CD4-positive, alpha-beta T cell treated with Interleukin-2 at 100 ng/mL for 4 hours (primary cell): ENCODE measurements around the gene RAE1.

Experiments
- DNase-seq: peaks from one replicate; pipeline ENCODE4 v3.0.0-alpha.2; 2020; ENCODE audit warnings: low spot score

Gene RAE1, protein sequence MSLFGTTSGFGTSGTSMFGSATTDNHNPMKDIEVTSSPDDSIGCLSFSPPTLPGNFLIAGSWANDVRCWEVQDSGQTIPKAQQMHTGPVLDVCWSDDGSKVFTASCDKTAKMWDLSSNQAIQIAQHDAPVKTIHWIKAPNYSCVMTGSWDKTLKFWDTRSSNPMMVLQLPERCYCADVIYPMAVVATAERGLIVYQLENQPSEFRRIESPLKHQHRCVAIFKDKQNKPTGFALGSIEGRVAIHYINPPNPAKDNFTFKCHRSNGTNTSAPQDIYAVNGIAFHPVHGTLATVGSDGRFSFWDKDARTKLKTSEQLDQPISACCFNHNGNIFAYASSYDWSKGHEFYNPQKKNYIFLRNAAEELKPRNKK

DNA sequence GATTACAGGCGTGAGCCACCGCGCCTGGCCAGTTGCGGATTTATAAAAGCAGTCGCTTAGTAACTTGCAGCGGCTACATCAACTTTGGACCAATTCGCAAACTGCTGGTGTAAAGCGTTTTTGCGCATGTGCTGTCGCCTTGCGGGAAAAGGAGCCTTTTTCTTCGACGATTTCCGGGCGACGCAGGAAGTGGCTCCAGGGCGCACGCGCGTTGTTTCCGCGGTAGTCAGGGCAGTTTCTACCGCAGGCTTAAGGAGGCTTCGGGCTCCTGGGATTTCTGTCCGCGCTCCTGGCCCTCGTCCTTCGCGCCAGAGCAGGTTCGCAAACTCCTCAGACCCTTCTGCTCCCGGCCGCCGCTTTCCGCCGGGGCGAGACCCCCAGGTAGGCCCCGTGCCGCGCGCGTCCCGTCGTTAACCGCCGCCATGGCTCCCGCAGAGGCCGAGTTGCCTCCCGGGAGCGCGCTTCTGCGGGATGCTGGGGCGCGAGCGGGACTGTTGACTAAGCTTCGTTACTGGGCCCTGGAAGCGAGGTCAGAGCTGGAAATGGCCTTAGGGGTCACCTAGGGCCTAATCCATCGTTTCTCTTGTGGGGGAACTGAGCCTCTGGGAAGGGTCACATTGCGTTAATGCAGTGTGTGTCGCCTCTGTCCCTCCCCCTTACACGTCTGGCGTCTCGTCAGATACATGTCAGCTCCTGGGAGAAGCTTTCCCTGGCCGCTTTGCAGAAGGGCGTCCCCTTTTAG is at the start of gene RAE1:
RAE1 (plus strand) TSS at position 214 of the 742 bp plus-strand sequence. CDS start 2,784 bp downstream, outside the sequence.
- peak; percentile 90 for DNase-seq

DNA sequence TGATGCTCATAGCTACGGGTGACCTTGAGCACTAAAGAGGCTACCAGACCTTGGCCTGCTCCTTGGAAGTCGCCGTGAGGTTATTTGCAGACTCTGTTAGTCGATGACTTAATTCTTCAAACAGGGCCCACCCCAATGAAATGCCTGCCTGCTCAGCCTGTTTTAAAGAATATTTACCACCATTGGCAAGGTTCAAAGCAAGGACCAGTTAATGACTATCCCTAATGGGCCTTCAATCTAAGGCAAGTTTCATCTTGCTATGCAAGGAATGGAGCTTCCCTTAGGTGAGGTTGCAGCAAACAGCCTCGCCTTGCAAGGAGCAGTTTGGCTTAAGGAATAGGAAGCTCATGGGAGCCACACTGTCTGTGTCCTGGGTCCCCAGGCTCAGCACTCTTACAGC is 44.3 kb upstream of the RAE1 start:
- DNase-seq: no peak

DNA sequence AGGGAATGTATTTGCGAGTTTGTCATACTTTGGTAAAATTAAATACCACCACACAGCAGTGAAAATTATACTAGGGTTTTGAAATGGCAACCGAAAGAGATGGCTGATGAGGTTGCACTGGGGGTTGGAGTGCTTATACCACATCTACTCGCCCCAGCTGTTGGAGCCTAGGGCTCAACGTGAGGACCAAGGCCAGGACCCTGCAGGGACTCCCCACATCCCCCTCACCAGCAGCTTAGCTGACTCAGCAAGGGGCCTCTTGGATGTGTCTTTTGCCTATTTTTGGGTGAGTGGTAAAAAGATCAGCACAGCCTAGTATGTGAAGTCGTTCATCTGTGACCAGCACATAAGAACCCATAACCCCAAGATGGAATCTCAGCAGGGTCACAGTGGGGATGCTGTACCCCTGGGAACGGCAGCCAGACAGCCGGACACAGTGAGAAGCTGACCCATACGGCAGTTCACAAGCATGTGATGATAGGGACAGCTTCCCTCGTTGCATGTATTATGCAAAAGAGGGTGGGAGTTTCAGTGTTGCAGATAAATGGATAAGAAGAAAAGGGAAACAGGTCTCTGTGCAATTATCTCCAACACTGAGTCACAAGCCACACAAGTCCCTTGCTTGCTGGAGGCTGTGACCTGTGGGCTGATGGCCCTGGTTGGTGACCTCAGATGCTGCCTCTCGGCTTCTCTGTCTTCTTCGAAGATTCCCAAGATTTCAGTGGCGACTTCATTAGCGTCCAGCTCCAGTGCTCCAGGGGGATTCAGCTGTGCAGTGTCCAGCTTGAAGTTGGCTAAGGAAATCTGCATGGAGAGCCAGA is 42.4 kb upstream of the RAE1 start:
- no peak for DNase-seq

DNA sequence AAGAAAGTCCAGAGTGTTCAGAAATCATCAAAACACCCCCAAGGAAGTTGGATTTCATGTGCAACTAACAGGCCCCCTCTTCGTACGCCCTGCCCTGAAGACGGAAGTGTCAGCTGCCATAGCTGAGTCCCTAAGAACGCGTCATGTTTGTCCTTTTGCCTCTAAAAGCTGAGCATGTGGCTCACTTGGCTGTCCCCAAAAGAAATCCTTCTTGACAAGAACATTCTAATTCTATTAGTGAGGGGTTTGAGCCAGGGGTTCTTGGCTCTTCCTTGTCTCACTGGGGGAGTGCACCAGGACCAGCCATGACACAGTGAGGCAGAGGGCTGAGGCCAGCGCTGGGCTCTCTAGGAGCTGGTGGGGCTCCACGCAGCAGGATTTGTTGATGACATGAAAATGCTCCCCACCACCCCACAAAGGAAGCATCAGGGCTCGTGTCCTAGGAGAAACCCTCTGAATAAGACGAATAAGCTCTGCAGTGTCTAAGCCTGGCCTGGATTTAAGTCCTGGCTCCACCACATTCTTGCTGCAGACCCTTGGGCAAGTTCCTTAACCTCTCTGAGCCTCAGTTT is 41.4 kb upstream of the RAE1 start:
- DNase-seq: no peak

DNA sequence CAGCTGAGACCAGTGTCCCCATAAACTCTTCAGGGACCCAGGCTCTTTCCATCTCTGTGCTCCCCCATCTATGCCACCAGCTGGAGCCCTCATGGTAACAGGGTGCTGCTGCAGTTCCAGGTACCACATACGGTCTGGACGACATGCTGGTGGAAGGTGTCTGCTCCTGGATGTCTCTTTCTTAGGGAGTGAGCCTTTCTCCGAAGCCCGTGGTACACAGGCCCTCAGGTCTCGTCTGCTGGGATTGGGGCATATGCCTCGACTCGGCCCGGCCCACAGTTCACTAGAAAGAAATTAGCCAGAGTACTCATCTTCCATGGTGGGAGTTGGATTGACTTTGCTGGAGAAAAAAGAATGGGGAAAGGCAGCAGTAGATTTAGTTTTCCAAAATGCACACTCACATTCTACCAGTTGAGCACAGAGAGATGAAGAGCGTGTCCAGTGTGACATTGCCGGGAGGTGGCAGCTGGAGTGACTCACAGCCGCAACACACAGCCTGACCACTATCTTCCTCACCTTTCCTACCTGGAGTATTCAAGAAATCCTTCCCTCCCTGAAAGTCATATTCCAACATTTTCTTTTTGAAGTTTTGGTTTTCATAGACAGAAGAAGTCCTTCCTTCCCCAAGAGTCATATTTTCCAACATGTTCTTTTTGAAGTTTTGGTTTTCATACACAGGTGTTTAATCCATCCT is 40.1 kb upstream of the RAE1 start:
- DNase-seq: no peak

DNA sequence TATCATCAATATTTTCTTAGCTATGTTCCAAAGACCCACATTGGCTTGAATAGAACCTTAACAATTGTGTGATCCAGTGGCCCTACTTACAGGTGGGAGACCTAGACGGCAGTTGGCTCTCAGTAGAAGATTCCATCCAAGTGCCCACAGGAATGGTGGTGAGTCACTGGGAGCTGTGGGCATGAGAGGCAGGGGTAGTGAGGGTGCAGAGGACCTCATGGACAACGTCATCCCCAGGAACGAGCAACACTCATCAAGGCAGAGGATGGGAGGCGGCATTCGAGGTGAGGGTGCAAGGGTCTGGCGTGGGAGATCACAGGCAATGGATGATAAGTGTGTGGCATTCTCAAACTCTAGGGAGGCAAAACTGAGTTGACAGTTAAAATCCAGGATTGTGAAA is 38.9 kb upstream of the RAE1 start:
- DNase-seq: no peak

DNA sequence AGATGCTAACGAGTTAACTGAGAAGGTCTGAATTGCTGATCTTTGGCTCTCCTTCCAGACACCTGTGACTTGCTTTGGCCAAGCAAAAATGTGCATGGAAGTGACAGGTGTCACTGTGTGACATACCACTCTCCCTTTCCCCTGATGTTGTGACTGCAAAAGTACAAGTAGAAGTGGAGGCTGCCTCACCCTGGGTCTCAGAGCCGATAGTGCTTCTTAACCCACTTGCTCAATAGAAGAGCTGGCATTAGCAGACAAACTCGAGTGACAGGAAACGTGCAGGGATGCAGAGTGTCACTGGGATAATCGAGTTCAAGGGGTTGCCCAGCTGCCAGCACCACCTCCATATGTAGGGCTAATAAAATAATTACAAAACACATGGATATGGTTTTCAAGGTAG is 37.8 kb upstream of the RAE1 start:
- DNase-seq: no peak

DNA sequence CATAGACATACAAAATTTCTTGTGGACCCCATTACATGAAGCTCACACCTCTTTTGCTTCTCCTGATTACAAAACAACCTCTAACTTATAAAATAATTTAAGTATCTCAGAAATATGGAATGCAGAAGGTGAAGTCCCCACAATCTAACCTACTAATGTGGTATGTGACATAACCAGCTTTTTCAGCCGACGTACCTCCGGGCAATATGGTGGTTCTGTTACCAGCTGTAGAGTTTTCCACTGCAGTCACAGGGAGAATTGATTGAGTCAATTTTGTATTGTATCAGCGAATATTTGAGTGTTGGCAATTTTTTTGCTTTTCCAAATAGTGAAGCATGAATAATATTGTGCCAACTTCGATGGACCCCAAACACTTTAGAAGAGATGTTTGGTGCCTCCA is 37.1 kb upstream of the RAE1 start:
- no peak for DNase-seq

DNA sequence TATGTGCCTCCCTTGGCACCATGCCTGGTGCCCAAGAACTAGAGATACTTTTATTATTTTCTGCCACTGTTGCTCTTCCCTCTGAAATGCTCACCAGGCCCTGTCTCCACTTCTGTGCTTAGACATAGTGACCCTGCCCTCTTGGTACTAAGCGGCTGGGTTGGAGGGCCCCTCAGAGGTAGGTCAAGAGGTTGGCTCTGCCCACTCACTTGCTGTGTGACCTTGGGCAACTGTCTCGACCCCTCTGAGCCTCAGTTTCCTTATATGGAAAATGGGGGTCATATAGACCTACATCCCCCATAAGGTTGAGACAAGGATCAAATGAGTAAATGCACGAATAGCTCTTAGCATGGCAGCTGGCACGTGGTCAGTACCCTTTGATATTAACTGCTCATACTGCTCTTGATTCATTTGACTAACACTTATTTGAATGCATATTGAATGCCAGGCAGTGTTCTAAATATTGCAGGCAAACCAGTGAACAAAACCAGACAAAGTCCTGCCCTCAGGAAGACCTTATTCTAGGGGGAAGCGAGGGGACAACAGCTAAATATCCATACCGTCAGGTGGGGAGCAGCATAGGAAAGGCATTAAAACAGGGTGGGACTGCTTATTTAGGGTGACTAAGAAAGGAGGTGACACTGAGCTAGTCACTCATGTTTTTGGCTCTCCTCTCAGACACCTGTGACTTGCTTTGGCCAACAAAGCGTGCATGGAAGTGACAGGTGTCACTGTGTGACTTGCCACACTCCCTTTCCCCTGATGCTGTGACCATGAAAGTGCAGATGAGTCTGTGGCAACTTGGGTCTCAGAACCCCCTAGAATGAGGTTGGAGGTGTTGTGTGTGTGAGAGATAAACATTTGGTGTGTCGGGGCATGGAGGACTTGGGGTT is 35.7 kb upstream of the RAE1 start:
- no peak for DNase-seq

DNA sequence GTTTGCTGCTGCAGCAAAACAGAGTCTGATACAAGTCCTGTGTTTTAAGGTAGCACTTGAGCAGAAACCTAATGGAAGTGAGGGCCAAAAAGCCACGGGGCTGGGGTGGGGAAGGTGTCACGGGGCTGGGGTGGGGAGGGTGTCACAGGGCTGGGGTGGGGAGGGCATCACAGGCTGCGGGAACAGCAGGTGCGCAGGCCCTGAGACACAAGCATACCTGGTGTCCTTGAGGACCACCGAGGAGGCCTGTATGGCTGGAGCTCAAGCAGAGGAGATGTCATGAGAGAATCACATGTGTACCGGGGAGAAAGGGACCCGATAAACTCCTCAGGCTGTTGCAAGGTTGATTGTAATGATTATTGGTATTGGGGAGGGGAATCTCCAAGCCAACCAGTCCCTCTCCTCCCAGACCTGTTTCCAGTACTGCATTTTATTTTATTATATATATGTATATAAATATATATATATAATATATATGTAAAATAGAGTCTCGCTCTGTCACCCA is 35.0 kb upstream of the RAE1 start:
- DNase-seq: no peak

DNA sequence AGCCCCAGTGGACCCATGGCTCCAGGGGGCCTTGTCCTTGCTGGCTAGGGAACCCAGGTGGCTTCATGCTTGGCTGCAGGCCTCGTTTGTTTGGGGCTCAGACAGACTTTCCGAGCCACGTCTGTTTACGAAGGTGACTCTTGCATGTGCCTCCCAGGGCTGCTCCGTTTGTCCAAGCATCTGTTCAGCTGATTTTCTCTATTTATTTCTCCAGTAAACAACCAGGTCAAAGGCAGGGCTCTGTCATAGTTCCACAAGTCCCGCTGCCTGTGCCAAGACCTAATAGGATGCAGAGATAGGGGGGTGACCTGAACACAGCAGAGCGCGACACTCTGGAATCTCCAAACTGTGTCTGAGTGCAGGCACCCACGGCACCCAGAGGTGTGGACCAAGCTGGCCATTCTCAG is 34.3 kb upstream of the RAE1 start:
- no peak for DNase-seq

DNA sequence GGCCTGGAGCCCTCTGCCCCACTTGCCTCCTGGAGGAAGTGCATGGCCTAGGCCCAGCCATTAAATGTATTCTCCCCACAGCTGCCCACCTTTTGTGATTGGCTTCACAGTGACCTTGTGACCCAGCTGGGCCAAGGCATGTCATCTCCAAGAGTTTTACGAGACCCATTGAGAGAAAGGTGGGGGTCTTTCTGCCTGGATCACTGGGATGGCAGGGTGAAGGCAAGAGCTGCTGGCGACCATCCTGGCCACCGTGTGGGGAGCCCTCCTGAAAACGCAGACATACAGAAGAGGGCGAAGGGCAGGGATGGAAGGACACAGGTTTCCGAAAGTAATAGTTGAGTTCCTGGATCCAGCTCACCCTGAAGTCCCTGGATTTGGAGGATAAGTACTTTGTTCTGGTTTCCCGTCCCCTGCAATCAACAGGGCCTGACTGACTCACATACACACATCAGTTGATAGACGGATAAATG is 33.7 kb upstream of the RAE1 start:
- no peak for DNase-seq

DNA sequence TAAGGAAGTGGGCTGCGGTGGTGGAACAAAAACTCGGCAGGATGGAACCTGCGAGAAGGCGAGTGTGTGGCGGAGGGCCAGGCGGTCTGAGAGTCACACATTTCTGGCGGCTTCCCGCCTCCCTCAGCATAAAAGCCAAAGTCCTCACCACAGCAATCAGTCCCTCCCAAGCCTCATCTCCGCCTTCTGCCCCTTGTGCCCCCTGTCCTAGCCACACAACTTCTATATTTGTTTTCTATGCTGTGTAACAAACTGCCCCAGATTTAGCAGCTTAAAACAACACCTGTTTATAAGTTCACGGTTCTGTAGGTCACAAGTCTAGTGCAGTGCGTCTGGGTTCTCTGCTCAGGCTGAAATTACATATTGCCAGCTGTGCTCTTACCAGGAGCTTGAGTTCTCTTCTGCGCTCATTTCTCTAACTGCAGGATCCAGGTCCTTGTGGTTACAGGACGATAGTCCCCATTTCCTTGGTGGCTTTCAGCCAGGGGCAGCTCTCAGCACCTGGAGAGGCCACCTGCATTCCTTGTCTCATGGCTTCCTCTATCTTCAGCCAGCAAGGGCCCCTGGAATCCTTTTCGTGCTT is 33.2 kb upstream of the RAE1 start:
- DNase-seq: no peak

DNA sequence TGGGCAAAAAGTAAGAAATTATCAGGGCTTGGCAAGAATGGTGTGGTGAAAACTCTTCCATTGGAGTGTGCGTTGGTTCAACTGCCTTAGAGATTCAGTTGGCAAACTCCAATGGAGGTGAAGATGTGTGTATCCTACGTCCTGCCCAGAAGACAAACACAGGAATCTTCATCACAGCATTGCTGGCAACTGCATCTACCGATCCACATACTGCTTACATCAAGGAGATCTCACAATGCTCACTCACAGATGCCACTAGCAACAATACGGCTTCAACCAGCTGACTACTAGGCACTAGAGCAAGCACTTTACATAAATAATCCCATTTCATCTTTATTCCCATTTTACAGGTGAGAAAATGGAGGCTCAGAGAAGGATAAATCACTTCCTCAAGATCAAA is 31.5 kb upstream of the RAE1 start:
- DNase-seq: no peak

DNA sequence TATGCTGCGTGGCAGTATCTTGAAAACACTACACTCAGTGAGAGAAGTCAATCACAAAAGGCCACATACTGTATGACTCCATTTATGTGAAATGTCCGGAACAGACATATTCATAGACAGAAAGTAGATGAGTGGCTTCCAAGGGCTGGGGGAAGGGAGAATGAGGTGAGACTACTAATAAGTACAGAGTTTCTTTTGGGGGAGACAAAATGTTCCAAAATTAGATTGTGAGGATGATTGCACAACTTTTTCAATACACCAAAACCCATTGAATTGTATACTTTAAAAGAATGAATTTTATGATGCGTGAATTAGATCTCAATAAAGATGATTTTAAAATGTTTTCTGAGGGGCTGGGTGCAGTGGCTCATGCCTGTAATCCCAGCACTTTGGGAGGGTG is 30.7 kb upstream of the RAE1 start:
- DNase-seq: no peak

DNA sequence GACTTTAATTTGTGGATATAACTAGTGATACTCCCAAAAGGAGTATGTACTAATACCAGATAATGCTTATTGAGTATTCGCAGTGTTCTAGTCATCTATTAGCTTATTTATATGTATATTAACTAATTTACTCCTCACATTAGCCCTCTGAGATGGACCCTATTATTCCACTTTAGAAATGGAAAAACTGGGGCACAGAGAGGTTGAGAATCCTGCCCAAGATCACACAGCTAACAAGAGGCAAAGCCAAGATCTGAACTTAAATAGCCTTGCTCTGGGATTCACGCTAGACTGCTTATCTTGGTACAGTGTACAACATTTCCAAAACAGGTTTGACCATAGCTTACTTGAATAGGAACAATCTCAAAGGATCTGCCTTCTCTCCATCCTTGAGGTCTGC is 29.9 kb upstream of the RAE1 start:
- no peak for DNase-seq

DNA sequence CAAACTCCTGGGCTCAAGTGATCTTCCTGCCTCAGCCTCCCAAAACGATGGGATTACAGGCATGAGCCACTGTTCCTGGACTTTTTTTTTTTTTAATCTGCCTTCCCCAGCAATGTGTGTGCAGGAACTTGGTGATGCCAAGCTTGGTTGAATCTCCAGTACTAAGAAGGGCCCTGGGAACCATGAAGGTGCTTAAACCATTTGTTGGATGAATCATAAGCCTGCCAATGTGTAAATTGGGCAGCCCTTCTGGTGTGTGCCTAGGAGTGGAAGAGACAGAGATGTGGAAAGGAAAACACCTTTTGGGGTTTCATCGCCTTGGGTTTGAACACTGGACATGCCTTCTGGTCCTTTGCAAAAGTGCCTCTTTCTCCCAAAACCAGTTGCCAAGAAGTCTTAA is 28.6 kb upstream of the RAE1 start:
- no peak for DNase-seq

DNA sequence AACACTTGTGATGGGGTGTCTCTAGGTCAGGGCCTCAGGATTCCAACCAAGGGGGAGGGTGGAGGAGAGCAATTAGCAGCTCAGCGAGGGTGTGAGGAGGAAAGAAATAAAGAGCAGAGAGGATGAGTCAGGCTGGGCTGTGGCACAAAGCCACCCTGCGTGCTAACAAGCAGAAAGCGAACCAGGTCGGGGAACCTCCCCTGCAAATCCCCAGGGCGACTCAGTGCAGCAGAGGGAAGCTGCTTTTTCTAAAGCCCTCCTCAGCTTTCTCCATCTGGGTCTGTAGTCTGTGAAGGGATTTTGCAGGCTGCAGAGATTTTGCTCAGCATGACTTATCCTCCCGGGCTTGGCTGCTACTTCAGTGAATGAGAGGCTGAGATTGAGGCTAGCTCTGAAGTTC is 28.0 kb upstream of the RAE1 start:
- no peak for DNase-seq

DNA sequence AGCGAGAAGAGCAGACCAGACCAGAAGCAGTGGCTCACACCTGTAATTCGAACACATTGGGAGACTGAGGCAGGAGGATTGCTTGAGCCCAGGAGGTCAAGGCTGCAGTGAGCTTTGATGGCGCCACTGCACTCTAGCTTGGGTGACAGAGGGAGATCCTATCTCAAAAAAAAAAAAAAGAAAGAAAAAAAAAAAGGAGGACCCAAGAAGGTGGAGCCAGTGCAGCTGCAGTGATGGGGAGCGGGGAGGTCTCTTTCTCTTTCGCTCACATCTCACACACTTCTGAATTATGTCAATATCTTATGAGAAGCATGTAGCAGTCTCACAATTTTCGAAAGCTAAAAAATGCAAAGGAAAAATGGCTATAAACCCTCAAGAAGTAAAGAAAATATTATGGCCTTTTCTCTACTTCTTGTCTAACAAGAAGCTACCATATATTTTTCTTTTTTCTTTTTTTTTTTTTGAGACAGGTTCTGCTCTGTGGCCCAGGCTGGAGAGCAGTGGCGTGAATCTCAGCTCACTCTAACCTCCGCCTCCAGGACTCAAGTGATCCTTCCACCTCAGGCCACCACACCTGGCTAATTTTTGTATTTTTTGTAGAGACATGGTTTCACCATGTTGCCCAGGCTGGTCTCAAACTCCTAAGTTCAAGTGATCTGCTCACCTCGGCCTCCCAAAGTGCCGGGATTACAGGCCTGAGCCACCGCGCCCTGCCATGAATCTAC is 25.3 kb upstream of the RAE1 start:
- no peak for DNase-seq
